Eye (tissue), 1 donor: ENCODE data around the gene ELP1.

Experiments used
- DNase-seq: peaks from one replicate; pipeline ENCODE4 v3.0.0-alpha.2; 2015

Gene ELP1, protein sequence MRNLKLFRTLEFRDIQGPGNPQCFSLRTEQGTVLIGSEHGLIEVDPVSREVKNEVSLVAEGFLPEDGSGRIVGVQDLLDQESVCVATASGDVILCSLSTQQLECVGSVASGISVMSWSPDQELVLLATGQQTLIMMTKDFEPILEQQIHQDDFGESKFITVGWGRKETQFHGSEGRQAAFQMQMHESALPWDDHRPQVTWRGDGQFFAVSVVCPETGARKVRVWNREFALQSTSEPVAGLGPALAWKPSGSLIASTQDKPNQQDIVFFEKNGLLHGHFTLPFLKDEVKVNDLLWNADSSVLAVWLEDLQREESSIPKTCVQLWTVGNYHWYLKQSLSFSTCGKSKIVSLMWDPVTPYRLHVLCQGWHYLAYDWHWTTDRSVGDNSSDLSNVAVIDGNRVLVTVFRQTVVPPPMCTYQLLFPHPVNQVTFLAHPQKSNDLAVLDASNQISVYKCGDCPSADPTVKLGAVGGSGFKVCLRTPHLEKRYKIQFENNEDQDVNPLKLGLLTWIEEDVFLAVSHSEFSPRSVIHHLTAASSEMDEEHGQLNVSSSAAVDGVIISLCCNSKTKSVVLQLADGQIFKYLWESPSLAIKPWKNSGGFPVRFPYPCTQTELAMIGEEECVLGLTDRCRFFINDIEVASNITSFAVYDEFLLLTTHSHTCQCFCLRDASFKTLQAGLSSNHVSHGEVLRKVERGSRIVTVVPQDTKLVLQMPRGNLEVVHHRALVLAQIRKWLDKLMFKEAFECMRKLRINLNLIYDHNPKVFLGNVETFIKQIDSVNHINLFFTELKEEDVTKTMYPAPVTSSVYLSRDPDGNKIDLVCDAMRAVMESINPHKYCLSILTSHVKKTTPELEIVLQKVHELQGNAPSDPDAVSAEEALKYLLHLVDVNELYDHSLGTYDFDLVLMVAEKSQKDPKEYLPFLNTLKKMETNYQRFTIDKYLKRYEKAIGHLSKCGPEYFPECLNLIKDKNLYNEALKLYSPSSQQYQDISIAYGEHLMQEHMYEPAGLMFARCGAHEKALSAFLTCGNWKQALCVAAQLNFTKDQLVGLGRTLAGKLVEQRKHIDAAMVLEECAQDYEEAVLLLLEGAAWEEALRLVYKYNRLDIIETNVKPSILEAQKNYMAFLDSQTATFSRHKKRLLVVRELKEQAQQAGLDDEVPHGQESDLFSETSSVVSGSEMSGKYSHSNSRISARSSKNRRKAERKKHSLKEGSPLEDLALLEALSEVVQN (N-terminal part only)

DNA sequence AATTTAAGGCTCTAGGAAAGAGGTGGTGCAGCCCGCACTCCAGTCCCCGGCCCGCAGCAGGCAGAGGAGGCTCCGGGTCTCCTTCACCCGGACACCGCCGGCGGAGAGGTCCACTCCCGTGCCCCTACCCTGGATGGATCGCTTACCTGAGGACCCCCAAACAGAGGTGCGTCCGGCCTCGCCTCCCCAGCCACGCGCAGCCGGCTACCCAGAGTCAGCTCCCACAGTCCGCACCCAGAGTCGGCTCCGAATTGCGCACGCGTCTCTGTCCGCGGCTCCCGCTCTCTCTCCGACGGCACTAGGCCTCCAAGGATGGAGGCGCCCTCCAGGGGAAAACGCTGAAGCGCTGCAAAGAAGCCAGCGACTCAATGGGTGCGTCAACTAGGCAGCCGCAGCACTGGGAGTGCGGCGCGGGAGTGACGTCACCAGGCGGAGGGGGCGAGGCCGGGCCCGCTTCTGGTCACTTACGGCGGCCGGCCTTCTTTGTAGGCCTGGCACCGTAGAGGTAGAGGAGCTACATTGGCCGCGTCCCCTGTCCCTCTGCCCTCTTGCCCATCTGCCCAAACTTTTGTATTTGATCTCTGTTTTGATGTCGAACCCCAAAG lies at the start of gene ELP1:
Gene ELP1 (minus strand): TSS at position 407 of the 605 bp plus-strand sequence. CDS start 2,978 bp downstream, outside the sequence.
- peak; percentile 97 for DNase-seq

- no peak for DNase-seq
These were observed 47.0 kb upstream of the ELP1 start for GRCh38 chr9:108980893-108981292.

DNA sequence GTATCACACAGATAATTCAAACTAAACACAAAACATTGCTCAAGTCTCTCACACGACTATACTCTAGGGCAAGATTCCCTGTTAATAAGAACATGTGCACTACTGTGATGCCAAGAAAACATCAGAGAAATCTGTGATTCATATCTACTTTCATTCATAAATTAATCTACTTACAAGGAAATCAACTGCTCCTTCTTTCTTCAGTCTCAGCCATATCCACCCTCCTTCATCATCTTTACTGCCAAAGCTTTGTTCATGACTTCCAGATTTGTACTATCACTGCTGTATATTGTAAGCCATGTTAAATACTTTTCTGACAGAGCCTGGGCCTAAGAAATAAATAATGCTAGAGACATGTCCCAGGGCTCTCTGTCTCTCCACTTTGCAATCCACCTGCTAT lies 44.3 kb upstream of the ELP1 start:
- DNase-seq = no peak

GRCh38 chr9:108973895-108974294 lies 40.0 kb upstream of the ELP1 start:
- DNase-seq = no peak

DNA sequence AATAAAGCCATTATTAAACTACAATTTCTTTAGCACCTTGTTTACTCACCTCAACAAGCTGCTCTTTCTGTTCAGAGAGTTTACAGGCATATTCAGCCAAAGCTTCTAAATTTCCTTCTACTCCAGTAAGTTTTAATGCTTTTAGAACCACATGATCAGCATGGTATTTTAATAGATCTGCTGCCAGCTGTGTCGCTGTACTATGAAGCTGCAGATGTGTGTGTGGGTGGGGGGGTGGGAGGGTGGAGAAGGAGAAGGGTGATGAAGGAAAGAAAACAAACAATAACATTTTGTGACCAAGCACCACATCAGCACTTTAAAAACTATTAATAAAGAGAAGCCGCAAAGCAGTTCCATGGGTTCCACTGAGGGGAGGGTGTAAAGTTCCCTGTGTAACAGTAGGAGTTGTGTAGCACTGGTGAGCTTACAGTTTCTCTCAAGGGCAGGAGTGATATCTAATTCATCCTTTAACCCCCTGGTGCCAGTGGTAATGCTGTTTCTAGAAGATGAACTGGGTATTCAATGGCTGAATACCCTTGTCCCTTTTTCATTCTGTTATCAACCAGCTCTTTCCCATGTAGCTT lies 38.8 kb upstream of the ELP1 start:
- DNase-seq = peak; percentile 30

DNA sequence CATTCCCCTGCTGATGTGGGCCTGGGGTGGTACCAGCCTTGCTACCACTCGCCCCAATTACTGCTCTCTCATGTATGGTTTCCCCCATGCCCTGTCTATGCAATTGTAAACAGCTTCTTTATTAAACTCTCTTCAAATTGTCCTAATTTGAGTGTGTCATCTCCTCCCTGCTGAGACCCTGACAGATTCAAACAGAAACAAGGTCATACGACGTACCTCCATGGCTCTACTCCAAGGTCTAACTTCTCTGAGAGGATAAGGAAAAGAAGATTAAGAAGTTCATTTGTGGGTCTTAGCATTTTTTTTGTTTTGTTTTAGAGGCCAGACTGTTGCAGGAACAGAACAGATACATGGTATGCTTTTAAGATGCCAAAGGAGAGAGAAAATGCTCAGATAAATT lies 38.3 kb upstream of the ELP1 start:
- peak; percentile 48 for DNase-seq

- DNase-seq = peak; percentile 12
These were observed 37.5 kb upstream of the ELP1 start for GRCh38 chr9:108971392-108971791.

DNA sequence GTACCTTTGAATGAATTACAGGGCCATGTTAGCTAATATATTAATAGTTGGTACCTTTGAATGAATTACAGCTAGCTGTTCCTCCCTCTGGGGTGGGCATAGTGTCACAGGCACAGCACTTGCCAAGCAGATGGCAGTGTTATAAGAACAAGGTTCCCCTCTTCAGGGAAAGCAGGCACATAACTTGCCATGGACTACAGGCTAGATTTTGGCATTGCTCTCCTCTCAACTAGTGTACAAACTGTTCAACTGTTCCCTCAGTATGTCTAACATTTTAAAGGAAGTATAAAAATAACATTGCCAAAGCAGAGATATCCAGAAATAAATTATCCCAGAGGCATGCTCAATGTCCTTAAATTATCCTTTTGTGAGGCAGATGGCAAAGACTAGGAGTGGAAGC lies 34.0 kb upstream of the ELP1 start:
- no peak for DNase-seq

DNA sequence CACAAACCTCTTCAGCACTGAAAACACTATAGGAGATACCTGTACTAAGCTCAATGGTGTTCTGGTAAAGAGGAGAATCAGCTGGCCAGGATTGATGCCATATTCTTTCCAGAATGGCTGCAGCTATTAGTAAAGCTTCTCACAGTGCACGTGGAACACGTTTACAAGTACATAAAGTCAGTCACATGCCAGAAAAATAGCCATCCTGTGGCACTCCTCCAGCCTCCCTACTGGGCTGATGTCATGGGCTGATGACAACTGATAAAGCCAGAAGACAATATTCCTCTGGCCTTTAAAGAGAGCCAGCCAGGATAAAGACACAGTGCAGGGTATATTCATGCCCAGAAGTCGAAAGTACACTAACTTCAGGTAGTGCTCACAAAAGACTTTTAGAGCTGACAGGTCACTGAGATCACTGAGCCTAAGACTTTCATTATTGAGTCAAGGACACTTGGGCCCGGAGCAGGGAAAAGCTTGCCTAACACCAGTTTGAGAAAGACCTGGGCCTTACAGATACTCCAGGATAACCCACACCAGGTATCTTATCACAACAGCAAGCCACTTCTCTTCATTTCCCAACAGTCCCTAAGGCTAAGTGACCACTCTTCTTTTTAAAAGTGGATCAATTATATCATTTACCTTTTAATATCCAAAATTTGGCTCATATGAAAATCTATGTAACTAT lies 29.7 kb upstream of the ELP1 start:
- no peak for DNase-seq

GRCh38 chr9:108961151-108961550 lies 27.2 kb upstream of the ELP1 start:
- no peak for DNase-seq

DNA sequence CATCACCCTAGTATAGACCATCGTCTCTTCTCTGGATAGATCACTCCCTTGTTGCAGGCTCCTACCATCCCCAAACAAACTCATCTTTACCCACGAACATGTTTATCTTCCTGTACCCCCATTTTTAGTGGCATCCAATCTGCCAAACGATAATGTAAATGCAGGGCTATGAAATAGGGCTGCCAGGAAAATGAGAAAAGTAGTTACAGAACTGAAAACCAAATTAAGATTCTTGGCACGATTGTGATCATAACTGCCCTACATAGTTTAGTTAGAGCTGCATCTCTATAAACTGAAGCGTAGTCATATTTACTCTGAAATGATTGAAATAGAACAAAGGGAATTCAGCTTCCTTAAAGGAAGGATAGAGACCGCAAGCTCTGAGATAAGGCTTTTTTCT lies 26.4 kb upstream of the ELP1 start:
- DNase-seq = no peak

DNA sequence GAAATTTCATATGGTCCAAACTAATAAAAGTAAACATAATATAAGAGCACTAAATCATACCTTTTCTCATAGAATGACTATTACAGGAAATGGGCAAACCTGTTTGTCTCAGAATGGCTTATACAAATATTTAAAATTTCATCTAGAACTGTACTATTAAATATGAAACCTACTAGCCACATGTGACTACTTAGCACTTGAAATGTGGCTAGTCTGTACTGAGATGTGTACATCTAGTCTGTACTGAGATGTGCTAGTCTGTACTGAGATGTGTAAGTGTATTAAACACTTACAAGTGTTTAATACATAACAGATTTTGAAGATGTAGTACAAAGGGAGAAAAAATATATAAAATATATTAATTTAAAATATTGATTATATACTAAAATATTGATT lies 22.7 kb upstream of the ELP1 start:
- no peak for DNase-seq

DNA sequence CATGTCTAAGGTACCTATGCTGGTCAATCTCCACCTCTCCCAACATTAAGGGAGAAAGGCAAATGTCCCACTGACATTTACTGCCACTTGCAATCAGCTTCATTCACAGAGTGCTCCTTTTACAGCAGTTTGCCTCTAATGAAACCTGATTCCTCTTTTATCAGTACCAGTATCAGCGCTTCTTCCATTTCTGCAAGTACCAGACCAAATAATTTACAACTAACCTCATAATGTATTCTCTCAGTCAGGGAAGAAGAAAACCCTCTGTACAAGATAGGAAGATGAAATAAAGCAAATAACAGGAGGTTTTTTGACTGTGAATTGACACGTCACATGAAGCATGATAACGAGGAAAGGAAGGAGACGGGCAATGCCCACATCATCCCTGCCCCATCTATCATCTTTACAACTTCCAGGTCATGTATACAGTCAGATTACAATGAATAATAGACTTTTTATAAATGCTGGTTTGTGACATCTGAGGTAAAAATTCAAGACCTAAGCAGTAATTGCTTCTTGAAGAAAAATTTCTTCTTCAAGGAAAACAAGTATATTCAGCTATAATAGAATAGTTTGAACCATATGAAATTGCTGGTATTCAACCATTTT lies 22.2 kb upstream of the ELP1 start:
- peak; percentile 32 for DNase-seq

GRCh38 chr9:108953983-108954574 lies 20.2 kb upstream of the ELP1 start:
- peak; percentile 74 for DNase-seq

- DNase-seq = no peak
These were observed 17.7 kb upstream of the ELP1 start for GRCh38 chr9:108951578-108951977.

- no peak for DNase-seq
These were observed 16.2 kb upstream of the ELP1 start for GRCh38 chr9:108950168-108950567.

DNA sequence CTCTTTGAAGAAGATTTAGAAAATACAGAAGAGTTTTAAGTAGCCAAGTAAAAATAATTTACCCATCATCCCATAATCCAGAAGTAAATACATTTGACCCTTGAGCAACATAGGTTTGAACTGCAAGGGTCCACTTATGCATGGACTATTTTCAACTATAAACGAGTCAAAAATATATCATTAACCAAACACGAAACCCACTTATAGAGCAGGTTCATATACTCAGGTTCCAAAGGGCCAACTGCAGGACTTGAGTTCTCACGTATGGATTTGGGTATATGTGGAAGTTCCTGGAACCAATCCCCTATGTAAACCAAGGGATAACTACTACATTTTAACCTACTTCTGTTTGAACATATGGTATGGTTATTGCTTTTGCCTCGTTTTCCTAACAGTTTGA lies 6.1 kb upstream of the ELP1 start:
- DNase-seq = no peak

DNA sequence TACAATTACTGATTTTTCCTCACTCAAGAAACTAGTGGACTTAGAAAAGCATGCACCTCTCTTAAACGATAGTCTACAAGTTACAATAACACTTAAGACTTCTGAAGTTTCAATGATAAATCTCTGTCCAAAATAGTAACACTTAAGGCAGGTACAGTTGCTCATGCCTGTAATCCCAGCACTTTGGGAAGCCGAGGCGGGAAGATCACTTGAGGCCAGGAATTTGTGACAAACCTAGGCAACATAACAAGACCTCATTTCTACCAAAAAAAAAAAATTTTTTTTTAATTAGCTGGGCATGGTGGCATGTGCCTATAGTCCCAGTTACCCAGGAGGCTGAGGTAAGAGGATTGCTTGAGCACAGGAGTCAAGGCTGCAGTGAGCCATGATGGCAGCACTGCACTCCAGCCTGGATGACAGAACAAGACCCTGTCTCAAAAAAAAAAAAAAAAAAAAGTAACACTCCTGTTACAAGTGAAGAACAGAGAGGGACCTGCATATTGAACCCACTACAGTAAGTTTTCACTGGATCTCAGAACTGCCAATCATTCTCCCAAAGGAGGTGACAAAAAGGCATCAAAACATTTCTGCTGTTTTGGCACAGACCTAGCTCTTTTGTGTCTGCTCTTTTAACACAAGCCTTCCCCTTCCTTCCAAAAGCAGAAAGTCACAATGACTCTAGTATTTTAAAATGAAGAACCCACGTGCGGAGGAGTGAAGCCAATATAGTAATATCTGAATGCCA lies 3.8 kb upstream of the ELP1 start:
- DNase-seq = no peak

- DNase-seq = peak; percentile 94
These were observed 484 bp upstream of the ELP1 start, which contains the start of gene ABITRAM for GRCh38 chr9:108934323-108934893. Gene ABITRAM (plus strand): TSS chr9:108934400. CDS start chr9:108934487, 87 bp downstream.
